Activated CD4-positive, alpha-beta T cell treated with anti-CD3 and anti-CD28 coated beads for 24 hours (primary cell): ENCODE results near the gene EIF5.

Experiments
- DNase-seq, 2 donors: peaks; one replicate each; pipeline ENCODE4 v3.0.0-alpha.2; 2020; ENCODE audit warnings: low read depth in 2 of 2

EIF5 gene

DNA sequence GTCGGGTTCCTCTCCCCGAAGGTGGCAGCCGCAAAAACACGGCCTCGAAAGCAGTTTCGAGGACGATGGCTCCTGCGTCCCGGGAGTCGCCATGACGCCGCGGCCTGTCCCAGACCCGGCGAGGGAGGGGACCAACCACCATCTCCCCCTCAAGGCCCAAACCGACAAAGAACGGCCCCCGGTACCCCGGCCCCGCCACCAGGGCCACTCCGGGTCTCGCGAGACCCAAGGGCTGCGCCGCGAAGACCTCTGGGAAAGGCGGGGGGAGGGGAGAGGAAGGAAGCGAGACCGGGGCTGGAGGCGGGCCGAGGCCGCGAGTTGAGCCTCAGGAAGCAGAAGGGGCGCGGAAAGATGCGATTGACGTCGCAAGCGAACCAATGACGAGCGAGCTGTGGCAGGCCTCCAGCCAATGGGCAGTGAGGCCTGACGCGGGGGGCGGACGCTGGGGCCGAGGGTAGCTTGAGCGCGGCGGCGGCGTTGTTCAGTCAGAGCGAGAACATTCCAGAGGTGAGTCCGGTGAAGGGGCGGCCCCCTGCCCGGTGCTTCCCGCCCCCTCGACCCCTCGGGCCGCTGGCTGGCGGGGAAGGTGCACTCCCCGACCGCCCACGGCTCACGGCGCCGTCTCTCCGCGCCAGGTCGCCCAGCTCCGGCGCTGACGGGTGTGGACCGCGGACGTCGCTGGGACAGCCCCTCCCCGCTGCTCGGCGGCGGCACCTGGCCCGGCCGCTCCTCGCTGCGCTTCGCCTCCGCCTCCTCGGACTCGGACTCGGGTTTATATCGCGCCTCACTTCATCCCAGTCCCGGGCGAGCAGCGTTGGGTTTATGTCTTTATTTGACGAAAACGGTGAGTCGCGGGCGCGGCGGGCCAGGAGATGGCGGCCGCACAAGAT is at the start of gene EIF5:
Gene EIF5 (plus strand): TSS at position 484 of the 890 bp plus-strand sequence. CDS start 1,624 bp downstream, outside the sequence.
- DNase-seq, result peak; percentile 98 to 99

GRCh38 chr14:103284574-103285467 is 49.2 kb upstream of the EIF5 start:
- DNase-seq, result no peak

- DNase-seq, result no peak
Measured at GRCh38 chr14:103286460-103286859, 47.6 kb upstream of the EIF5 start.

DNA sequence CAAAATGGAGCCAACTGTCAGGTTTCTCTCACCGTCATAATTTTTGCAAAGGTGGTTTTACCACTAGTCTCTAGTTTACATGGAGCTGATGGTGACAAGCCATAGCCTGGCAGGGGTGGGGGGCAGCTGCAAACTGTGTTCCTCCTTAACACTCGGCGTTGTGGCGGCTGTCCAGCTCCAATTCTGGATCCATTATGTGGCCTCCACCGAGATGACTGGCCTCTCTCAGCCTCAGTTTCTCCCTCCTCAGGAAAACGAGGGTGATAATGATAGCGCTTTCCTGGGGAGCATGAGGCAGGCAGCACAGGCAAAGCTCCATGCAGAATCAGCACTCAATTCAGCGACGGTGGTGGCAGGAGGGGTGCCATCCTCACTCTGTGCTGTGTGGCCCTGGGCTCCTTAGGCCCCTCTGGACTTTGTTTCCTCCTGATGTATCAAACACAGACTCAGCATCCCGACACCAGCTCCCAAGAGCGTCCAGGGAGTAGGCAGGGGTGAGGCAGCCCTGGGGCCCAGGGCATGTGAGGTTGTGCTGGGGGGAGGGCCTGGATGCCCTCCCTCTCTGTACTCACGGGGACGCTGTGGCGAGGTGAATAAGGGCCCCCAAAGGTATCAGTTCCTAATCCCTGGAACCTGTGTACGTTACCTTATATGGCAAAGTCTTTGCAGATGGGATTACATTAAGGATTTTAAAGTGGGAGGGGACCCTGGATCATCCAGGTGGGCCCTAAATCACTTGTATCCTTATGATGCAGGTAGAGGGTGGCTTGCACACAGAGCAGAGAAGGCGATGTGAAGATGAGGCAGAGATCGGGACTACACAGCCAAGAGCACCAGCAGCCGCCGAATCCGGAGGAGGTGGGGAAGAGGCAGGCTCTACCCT is 46.8 kb upstream of the EIF5 start:
- no peak for DNase-seq

DNA sequence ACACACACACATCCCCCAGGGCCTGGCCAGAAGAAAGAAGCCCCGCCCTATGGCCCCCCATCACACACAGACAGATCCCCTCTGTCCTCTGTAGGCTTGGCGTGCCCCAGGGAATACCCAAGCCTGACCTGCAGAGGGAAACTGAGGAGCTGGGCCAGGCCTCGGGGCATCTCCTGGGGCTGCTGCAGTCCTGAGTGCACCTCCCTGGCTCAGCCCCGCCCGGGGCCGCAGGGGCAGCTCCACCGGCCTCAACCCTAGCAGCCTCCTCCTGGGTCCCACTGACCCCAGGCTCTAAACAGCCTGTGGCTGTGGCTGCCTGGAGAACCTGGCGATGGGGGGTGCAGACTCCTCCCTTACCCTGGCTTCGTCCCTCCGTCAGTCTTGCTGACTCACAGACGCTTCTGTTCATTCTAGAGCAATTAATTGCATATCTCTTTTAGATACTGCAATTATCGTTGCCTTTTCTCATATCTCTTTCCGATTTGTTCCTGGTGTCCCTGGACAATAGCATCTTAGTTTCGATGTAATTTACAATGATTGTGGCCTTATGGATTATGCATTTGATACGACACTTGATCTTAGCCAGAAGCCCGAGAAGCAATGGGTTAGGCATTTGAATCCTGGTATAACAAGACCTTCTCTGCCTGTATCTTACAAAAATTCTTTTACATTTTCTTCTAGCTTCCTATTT is 45.8 kb upstream of the EIF5 start:
- DNase-seq, result no peak

- DNase-seq, result no peak
Measured at GRCh38 chr14:103290056-103290455, 44.0 kb upstream of the EIF5 start.

GRCh38 chr14:103290494-103290893 is 43.5 kb upstream of the EIF5 start:
- DNase-seq, result no peak

- no peak for DNase-seq
Measured at GRCh38 chr14:103290961-103291360, 43.1 kb upstream of the EIF5 start.

DNA sequence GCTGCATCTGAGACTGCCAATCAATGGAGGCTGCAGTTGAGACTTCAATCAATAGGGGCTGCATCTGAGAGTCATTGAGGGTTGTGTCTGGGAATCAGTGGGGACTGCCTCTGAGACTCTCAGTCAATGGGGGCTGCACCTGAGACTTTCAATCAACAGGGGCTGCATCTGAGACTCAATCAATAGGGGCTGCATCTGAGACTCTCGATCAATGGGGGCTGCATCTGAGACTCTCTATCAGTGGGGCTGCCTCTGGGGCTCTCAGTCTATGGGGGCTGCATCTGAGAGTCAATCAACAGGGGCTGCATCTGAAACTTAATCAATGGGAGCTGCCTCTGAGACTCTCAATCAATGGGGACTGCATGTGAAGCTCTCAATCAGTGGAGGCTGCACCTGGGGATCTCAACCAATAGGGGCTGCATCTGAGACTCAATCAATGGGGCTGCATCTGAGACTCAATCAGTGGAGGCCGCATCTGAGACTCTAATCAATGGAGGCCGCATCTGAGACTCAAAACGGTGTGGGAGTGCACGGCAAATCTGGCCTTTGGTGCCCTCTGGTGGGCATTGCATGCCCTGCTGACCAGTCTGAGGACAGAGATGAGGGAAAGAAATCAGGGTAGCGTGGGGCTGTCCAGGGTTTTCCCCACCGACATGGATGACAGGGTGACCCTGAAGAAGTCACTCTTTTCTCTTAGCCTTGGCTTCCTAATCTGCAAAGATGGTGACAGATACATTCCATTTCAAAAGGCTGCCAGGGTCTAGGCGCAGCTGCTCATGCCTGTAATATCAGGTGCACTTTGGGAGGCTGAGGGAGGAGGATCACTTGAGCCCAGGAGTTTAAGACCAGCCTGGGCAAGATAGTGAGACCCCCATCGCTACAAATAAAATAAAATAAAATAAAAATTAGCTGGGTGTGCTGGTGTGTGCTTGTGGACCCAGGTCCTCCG is 41.3 kb upstream of the EIF5 start:
- DNase-seq, result peak; percentile 62 to 76

DNA sequence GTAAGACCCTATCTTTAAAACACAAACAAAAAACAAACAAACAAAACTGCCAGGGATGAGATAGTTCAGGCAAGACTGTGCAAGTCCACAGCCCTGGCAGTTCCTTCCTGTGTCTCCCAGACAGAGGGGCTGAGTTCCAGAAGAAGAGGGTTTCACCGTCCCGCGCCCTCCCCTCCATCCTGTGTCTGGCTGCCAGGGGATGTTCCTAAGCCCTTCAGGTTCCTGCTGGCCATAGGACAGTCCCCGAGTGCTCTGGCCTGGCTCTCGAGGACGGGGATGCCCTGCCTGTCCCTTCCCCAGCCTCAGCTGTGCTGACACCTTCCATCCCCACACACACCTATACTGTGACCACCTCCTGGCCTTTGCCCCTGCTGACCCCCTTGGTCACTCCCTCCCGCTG is 40.6 kb upstream of the EIF5 start:
- no peak for DNase-seq

GRCh38 chr14:103294091-103294490 is 39.9 kb upstream of the EIF5 start:
- no peak for DNase-seq

GRCh38 chr14:103296007-103296406 is 38.0 kb upstream of the EIF5 start:
- DNase-seq, result no peak

- no peak for DNase-seq
Measured at GRCh38 chr14:103296987-103297386, 37.0 kb upstream of the EIF5 start.

GRCh38 chr14:103298620-103299019 is 35.4 kb upstream of the EIF5 start:
- no peak for DNase-seq

DNA sequence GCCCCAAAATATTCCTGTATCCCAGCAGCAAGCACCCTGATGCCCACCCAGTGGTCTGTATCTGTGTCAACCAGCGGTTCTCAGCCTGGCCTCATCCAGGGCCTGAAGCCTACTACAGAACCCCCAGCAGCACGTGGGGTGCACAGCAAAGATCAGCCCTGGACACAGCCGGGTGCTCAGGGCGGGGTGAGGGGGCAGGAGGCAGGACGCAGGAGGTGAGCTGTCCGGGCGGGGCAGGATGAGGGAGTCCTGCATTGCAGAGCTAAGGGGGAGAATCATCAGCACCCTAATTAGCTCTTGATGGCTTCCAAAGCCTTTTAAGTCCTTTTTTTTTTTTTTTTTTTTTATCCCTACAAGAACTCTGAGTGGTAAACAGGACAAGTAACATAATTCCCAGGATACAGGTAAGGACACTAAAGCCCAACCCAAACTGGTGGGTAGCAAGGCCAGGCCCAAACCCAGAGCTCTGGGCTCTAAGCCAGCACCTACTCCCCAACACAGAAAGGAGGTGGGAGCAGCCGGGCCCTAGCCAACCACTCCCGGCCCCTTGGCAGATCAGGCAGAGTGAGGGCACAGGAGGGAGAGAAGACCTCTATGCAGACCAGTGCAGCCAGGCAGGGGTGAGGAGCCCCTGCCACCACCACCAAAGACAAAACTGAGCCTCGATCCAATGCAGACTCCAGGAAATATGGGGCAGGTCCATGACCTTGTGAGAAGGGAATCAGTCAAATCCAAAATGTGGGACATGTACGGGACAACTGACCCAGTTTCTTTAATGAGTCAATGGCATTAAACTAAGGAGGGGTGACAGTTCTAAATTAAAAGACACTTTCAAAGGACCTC is 32.3 kb upstream of the EIF5 start:
- DNase-seq, result no peak

- no peak for DNase-seq
Measured at GRCh38 chr14:103302966-103303365, 31.1 kb upstream of the EIF5 start.

- DNase-seq, result no peak
Measured at GRCh38 chr14:103304706-103305105, 29.3 kb upstream of the EIF5 start.

DNA sequence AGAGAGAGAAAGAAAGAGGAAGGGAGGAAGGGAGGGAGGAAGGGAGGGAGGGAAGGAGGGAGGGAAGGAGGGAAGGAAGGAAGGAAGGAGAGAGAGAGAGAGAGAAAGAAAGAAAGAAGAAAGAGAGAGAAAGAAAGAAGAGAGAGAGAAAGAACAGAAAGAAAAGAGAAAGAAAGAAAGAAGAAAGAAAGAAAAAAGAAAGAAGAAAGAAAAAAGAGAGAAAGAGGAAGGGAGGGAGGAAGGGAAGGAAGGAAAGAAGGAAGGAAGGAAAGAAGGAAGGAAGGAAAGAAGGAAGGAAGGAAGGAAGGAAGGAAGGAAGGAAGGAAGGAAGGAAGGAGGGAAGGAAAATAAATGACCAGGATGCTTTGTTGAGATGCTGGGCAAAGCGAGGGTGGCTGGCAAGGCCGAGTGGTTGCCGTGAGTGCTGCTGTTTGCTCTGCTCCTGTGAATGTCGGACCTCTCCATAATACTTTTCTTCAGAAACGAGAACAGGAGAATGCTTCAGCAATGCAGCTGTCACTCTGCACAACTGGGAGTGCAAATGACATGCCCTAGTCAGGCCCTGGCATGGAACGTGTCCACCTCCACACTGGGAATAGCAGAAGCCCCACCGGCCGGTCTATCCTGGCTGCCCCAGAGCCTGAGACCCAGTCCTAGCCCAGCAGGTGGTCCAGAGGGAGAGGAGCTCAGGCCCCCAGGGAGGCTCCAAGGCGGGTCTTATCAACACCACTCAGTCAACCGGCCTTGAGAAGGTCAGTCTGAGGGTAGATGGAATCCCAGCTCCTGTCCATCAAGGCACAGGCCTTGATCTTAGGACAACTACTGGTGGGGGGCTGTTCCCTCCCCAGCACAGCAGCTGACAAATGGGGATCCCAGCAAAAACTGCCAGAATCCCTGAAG is 25.1 kb upstream of the EIF5 start:
- no peak for DNase-seq
